ENCODE data around the gene KAT6B.

GRCh38 chr10:75012471-75012870 lies 186.1 kb downstream of the KAT6B start:
- TF ChIP-seq CTCF (IDR thresholded peaks at IDR 0.05) (no peak), EZH2phosphoT487 (IDR thresholded peaks at IDR 0.05) (no peak), EZH2 (IDR thresholded peaks at IDR 0.05) (no peak)

Measured in neural progenitor cell (in vitro differentiated cells).